Urinary bladder (tissue), 4 donors: Measurements from ENCODE around the gene GYPB. TPM values are rescaled to one million over a fixed set of nuclear protein-coding genes. Genes with fewer than 3 reads are reported as not detected.
"Not testable (repeated sequence)": the region's sequence is repeated elsewhere in the genome, so short reads cannot be mapped to it uniquely, and the experiment has no call there.

ENCODE experiments used
- DNase-seq: peaks from one replicate; pipeline ENCODE4 v3.0.0-alpha.2; 2015; ENCODE audit errors: extremely low spot score
- H3K27ac ChIP-seq: one replicate; pipeline ENCODE4 v1.5.1; 2013; ENCODE audit warnings: low read depth, mild to moderate bottlenecking, moderate library complexity
- H3K36me3 ChIP-seq: one replicate; pipeline ENCODE4 v1.6.1; 2013; ENCODE audit warnings: mild to moderate bottlenecking, moderate library complexity; ENCODE audit not compliant: insufficient read depth
- H3K4me1 ChIP-seq: one replicate; pipeline ENCODE4 v1.6.1; 2013; ENCODE audit warnings: mild to moderate bottlenecking, moderate library complexity; ENCODE audit not compliant: insufficient read depth
- H3K4me3 ChIP-seq: one replicate; pipeline ENCODE4 v1.5.1; 2013; ENCODE audit warnings: low read depth, low read length
- WGBS: extraction: QIAGEN DNeasy Blood & Tissue Kit; methylation state at CpG from one replicate; pipeline ENCODE4 v1.1.7; 2013; 5-methylcytosine and 5-hydroxymethylcytosine counted together
- polyA plus RNA-seq: library from polyadenylated mRNA; stranded (reverse); fragments of 200-250 nt; gene quantifications from one replicate; pipeline ENCODE4 v1.2.3, GENCODE V29; 2013
- total RNA-seq: library from RNA; depleted of rRNA; stranded (reverse); fragments of >200 nt; gene quantifications from one replicate; pipeline ENCODE4 v1.2.3, GENCODE V29; 2014
- donor health status: healthy with polysubstance abuse.
- donor health status: healthy.

The GYPB gene
- total and polyA plus RNA-seq, 2 donors, result 5.8 TPM; not detected in 1

- H3K4me1 ChIP-seq, H3K4me3 ChIP-seq, H3K36me3 ChIP-seq, H3K27ac ChIP-seq, DNase-seq: not testable (repeated sequence)
- 70% methylated on average over 1 of the region's 1 CpG for WGBS
Measured at GRCh38 chr4:143947493-143947892, 71.7 kb downstream of the GYPB start.

Other genes with a start within 250 kb of the GYPB start
- gene GYPE, start 113.8 kb downstream of the GYPB start, total RNA-seq, result 2.3 TPM
- gene GYPE, start 113.8 kb downstream of the GYPB start, polyA plus RNA-seq, result 1.0 TPM
- 7.8 TPM for gene GYPA, start 121.3 kb upstream of the GYPB start, total RNA-seq
- not detected for gene GYPA, start 121.3 kb upstream of the GYPB start, polyA plus RNA-seq